ENCODE measurements around the gene SLC35E3.
"Not testable (repeated sequence)": the region's sequence is repeated elsewhere in the genome, so short reads cannot be mapped to it uniquely, and the experiment has no call there.

SLC35E3 gene

DNA sequence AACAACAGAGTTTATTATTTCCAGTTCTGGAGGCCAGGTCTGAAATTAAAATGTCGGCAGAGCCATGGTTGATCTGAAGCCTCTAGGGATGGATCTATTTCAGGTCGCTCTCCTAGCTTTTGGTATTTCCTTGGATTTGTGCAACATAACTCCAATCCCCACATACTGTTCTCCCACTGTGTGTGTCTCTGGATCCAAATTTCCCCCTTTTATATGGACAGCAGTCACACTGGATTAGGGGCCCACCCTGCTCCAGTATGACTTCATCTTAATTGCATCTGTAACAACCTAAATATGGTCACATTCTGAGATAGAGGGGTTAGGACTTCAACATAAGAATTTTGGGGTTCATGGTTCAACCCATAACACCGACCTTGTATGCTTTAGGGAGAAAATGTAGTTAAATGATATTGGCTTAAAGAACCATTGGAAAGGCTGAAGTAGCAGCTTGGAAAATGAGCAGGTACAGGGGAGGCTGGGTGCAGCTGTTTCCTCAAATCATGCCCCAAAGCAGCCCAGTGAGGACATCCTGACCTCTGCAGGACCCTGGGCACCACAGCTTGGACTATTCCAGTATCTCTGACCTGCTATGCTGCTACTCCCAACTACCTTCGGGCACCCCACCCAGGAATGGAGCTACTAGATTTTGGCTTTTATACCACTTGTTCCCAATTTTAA lies 48.1 kb downstream of the SLC35E3 start:
- no peak for DNase-seq (ENCODE audit: low read depth in 2 of 3, low spot score in 2 of 3)

DNA sequence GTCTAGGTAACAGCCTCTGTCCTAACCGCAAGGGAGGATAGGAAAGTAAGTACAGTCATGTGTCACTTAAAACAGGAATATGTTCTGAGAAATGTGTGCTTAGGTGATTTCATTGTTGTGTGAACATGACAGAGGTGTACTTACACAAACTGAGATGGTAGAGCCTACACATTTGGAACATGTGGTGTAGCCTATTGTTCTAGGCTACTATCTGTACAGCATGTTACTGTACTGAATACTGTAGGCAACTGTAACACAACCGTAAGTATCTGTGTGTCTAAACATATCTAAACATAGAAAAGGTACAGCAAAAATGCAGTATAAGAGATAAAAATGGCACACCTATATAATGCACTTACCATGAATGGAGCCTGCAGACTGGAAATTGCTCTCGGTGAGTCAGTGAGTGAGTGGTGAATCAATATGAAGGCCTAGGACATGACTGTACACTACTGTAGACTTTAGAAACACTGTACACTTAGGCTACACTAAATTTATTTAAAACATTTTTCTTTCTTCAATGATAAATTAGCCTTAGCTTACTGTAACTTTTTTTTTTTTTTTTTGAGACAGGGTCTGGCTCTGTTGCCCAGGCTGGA lies 48.8 kb downstream of the SLC35E3 start:
- no peak for DNase-seq (ENCODE audit: low read depth in 2 of 3, low spot score in 2 of 3)

DNA sequence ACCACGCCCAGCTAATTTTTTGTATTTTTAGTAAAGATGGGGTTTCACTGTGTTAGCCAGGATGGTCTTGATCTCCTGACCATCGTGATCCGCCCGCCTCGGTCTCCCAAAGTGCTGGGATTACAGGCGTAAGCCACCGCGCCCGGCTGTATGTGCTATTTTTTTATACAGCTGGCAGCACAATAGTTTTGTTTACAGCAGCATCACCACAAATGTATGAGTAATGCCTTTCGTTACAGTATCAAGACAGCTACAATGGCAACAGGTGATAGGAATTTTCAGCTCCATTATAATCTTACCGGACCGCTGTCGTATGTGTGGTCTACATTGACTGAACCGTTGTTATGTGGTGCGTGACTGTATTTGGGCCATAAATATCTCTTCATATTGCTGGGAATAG lies 50.4 kb downstream of the SLC35E3 start:
- no peak for DNase-seq (ENCODE audit: low read depth in 2 of 3, low spot score in 2 of 3)

DNA sequence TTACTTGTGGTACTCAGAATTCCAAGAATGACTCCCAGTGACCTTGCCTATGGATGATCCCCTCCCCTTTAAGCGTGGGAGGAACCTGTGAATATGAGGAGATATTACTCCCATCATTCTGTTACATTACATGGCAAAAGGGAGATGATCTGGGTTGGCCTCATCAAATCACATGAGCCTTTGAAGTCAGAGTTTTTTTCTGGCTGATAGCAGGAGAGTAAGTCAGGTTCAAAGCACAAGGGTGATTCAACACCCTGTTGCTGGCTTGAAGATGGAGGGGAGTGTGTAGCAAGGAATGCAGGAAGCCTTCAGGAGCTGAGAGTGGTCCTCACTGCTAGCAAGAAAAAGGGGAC lies 52.9 kb downstream of the SLC35E3 start:
- no peak for DNase-seq (ENCODE audit: low read depth in 2 of 3, low spot score in 2 of 3)

DNA sequence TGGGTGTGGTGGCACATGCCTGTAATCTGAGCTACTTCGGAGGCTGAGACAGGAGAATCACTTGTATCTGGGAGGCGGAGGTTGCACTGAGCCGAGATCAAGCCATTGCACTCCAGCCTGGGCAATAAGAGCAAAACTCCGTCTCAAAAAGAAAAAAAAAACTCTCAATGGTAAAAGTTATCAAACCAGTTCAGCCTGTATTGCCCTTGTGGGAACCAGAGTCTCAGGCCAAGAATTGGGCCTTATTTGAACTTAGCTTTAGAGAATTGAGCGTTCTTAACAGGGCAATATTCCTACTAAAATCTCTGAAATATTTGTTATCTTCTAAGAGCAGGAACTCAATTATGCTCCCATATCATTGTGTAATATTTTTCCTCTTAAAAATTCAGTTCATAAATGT lies 54.3 kb downstream of the SLC35E3 start:
- DNase-seq (ENCODE audit: low read depth in 2 of 3, low spot score in 2 of 3) = no peak

DNA sequence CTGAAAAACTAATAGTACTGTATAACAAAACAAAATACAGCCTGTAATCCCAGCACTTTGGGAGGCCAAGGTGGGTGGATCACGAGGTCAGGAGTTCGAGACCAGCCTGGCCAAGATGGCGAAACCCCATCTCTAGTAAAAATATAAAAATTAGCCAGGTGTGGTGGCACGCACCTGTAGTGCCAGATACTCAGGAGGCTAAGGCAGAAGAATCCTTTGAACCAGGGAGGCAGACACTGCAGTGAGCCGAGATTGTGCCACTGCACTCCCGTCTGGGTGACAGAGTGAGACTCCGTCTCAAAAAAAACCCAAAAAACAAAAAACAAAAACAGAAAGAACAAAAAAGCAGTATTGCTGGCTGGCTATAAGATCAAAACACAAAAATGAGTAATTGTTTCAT lies 55.1 kb downstream of the SLC35E3 start:
- DNase-seq (ENCODE audit: low read depth in 2 of 3, low spot score in 2 of 3) = not testable (repeated sequence)

DNA sequence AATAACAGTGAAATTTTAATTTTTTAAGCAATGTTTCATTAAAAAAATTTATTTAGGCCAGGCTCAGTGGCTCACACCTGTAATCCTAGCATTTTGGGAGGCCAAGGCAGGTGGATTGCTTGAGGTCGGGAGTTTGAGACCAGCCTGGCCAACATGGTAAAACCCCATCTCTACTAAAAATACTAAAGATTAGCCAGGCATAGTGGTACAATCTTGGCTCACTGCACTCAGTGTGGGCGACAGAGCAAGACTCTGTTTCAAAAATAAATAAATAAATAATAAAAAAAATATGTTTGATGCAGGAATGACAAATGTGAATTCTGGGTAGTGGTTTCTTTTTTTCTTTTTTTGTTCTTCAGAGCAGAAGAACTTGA lies 56.4 kb downstream of the SLC35E3 start:
- DNase-seq (ENCODE audit: low read depth in 2 of 3, low spot score in 2 of 3) = not testable (repeated sequence)

DNA sequence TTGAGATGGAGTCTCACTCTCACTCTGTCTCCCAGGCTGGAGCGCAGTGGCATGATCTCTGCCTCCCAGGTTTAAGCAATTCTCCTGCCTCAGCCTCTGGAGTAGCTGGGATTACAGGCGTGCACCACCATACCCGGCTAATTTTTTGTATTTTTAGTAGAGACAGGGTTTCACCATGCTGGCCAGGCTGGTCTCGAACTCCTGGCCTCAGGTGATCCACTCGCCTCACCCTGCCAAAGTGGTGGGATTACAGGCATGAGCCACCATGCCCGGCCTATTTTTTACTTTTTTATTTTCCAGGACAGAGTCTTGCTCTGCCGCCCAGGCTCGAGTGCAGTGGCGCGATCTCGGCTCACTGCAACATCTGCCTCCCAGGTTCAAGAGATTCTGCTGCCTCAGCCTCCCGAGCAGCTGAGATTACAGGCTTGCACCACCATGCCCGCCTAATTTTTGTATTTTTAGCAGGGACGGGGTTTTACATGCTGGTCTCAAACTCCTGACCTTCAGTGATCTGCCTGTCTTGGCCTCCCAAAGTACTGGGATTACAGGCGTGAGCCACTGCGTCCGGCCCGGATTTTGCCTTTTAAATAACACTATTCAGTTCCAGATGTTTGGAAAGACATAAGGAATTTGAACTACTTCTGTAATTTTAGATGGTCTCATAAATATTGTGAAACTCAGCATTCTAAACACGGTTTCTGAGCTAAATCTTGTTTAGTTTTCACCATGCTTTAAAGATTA lies 57.1 kb downstream of the SLC35E3 start:
- DNase-seq (ENCODE audit: low read depth in 2 of 3, low spot score in 2 of 3) = not testable (repeated sequence)

DNA sequence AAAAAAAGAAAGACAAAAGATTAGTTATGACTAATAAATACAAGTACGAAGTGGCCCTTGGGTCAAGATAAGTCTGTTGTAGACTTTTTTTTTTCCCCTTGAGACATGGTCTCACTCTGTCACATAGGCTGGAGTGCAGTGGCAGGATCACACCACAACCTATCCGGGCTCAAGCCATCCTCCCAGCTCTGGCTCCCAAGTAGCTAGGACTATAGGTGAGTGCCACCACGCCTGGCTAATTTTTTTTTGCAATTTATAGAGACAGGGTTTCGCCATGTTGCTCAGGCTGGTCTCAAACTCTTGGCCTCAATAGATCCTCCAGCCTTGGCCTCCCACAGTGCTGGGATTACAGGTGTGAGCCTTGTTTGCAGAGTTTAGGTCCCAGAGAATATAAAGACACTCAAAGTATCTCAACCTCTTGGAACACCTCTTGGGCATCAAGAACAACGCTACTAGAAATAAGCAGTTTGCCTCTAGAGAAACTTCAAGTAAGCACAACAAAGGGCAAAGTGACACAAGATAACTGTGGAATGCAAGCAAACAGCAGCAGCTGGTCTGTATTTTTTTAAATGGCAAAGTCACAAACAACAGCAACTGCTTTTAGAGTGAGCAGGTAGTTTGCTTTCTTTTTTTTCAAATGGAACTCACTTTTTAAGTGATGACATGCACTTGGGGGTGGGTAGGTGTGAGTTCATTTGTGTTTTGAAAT lies 58.1 kb downstream of the SLC35E3 start:
- no peak for DNase-seq (ENCODE audit: low read depth in 2 of 3, low spot score in 2 of 3)

DNA sequence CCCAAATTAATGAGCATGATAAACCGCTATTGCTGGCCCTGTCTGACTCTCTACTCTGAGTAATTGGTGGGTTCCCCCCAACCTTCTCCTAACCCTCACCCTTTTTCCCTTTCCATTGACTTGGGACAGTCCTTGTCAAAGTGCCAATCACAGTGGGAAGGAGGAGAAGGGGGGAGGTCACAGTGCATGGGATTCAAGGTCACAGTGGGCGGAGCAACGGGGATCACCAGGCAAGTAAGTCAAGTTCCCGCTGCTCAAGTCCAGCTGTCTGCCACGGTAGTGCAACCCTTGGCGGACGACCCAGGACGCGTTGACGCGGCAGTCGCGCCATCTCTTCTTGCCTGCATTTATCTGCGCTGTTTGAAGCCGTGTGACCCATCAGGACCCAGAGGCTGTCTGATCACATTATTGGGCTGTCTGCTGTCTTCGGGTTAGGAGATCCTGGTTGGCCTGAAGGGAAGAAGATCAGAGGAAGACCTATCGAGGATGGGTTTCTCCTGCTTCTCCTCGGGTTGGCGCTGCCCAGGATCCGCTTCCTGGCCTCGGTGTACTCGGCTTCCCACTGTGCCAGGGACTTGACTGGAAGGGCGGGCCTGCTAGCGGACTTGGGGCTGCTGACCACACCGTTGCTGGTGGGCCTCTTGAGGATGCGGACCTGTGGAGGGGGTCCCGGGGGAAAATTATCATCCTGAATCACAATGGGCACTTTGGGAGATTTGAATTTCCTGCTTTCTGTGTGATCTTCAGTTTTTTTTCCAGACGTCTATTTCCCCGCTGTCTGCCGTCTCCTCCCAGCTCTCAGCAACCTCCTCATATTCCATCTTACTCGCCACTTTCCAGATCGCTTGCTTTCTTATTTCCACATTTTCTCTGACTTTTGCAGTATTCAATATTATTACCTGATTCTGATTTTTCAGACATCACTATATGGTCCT lies 58.9 kb downstream of the SLC35E3 start:
- DNase-seq (ENCODE audit: low read depth in 2 of 3, low spot score in 2 of 3) = no peak

DNA sequence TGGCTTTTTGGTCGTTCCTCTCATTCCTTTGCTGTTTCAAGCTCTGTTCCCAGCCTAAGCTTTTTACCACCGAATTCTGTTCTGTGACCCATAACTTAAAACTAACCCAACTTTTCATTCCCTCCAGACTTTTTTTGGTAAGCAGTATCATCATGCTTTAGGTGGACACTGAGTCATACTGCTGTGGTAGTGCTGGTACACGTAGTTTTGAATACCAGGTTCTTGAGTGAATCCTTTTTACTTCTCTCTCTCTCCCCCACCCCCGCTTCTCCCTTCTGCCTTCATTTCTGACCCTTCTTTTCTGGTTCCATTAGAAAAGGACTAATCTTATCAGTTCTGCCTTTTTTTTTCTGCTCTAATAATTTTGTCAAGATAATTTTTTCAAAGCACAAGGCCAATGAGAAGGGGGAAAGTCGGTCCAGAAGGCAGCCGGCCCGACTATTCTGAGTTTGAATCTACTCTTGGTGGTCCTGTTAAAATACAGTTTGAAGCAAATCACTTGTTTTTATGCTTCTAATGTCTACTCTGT lies 59.7 kb downstream of the SLC35E3 start:
- DNase-seq (ENCODE audit: low read depth in 2 of 3, low spot score in 2 of 3) = no peak

DNA sequence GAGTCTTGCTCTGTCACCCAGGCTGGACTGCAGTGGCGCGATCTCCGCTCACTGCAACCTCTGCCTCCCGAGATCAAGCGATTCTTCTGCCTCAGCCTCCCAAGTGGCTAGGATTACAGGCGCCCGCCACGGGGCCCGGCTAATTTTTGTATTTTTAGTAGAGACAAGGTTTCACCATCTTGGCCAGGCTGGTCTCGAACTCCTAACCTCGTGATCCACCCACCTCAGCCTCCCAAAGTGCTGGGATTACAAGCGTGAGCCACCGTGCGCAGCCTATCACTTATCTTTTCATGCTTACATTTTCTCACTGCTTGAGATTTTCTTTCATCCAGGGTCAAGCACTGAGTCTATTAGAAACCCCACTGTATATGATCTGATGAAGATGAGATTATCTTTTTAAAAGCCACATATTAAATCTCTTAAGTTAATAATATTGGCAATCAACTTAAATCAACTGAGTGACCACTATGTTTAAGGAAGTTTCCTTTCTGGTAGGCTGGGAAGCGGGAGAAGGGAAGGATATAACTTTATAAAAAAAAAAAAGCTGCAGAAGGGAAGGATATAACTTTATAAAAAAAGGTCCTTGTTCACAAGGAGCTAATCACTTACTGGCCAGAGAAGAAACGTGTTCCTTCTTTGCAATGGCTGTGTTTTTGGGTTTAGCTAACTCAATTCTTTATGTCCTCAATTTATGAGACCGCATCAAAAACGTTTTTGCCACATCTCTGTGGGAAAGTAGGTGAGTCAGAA lies 60.7 kb downstream of the SLC35E3 start:
- no peak for DNase-seq (ENCODE audit: low read depth in 2 of 3, low spot score in 2 of 3)

DNA sequence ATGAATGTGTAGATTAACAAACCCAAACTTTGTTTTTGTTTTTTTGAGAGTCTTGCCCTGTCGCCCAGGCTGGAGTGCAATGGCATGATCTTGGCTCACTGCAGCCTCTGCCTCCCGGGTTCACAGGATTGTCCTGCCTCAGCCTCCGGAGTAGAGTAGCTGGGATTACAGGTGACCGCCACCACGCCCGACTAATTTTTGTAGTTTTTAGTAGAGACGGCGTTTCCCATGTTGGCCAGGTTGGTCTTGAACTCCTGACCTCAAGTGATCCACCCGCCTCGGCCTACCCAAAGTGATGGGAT lies 61.2 kb downstream of the SLC35E3 start:
- DNase-seq (ENCODE audit: low read depth in 2 of 3, low spot score in 2 of 3) = not testable (repeated sequence)

DNA sequence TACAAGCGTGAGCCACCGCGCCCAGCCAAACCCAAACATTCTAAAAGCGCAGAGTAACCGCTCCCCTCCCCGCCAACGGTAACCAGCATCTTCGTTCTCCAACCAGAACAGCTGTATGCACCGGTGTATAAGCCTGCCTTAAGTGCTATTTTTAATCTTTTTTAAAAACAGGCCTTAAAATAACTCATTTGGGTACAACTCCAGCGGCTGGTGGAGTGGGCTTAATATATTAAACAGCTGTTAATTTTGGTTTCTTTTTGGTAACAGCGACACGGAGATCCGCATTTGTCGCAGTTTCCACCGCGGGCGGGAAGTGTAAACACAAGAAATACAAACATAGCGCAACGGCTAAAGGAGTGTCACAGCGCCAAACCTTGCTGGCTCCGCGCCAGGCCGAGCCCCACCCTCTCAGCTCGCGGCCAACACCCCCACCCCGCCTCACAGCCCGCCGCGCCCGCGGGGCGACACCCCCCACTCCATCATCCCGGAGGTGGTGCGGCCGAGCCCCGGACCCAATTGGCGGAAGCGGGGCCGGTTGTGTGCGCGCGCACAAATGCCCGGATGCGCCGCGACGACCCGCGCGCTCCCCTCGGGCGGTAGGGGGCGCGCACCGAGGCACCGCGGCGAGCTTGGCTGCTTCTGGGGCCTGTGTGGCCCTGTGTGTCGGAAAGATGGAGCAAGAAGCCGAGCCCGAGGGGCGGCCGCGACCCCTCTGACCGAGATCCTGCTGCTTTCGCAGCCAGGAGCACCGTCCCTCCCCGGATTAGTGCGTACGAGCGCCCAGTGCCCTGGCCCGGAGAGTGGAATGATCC lies 61.8 kb downstream of the SLC35E3 start, which contains the start of gene MDM2:
TSS of gene MDM2 (plus strand) at position 602 of the 812 bp plus-strand sequence. CDS start 301 bp downstream, outside the sequence.
- peak; percentile 81 to 92 (median 86) for DNase-seq (ENCODE audit: low read depth in 2 of 3, low spot score in 2 of 3)

DNA sequence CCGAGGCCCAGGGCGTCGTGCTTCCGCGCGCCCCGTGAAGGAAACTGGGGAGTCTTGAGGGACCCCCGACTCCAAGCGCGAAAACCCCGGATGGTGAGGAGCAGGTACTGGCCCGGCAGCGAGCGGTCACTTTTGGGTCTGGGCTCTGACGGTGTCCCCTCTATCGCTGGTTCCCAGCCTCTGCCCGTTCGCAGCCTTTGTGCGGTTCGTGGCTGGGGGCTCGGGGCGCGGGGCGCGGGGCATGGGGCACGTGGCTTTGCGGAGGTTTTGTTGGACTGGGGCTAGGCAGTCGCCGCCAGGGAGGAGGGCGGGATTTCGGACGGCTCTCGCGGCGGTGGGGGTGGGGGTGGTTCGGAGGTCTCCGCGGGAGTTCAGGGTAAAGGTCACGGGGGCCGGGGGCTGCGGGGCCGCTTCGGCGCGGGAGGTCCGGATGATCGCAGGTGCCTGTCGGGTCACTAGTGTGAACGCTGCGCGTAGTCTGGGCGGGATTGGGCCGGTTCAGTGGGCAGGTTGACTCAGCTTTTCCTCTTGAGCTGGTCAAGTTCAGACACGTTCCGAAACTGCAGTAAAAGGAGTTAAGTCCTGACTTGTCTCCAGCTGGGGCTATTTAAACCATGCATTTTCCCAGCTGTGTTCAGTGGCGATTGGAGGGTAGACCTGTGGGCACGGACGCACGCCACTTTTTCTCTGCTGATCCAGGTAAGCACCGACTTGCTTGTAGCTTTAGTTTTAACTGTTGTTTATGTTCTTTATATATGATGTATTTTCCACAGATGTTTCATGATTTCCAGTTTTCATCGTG lies 62.6 kb downstream of the SLC35E3 start:
- DNase-seq (ENCODE audit: low read depth in 2 of 3, low spot score in 2 of 3) = peak; percentile 42 to 67 (median 43)

DNA sequence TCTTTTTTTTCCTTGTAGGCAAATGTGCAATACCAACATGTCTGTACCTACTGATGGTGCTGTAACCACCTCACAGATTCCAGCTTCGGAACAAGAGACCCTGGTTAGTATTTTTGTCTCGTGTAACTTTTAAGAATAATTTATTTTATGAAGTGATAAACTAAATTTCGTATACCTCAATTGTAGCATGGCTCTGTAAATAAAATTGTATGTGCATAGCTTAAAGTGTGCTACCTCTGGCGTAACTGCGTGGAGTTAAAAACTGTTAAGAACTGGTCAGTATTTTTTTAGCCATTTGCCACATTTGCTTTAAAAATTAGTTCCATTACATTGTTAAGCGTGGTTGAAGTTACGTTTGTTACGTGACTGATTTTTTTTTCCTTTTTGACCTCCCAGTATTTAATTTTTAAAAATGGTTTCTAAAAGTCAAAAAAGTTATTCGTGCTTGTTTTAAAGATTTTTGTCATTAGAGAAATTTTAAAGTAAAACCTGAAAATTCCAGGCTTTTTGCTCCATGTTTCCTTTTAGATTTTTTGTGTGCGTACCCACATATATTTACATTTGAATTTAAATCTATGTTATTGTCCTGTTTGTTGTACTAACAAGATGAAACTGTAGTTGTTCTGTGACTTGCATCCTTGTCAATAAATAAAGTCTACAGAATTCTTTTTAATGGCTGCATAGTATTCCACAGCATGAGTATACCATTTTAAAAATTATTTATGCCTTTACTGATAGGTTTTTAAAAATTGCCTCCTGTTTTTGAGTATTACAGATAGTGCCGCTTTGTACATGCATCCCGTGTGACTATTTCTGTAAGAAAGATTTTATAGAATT lies 63.4 kb downstream of the SLC35E3 start:
- no peak for DNase-seq (ENCODE audit: low read depth in 2 of 3, low spot score in 2 of 3)

DNA sequence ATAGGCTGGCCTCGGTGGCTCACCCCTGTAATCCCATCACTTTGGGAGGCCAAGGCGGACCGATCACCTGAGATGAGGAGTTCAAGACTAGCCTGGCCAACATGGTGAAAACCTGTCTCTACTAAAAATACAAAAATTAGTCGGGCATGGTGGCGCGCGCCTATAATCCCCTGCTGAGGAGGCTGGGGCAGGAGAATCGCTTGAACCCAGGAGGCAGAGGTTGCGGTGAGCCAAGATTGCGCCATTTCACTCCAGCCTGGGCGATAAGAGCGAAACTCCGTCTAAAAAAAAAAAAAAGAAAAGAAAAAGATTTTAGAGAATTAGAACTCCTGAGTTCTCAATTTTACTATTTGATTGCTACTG lies 64.0 kb downstream of the SLC35E3 start:
- not testable (repeated sequence) for DNase-seq (ENCODE audit: low read depth in 2 of 3, low spot score in 2 of 3)
